SK-N-SH (cell line): ENCODE data around the gene STXBP6. TPM values are rescaled to one million over a fixed set of nuclear protein-coding genes. Genes with fewer than 3 reads are reported as not detected.

ENCODE experiments used
- CTCF ChIA-PET: fragments of 300-600, 350-600 bp; formaldehyde crosslinking; extraction: SDS; loops from one replicate; lab custom pipeline; 2021; lab: Yijun Ruan, JAX
- POLR2A ChIA-PET: fragments of 350-600 bp; sonication (Branson Sonifier 250); formaldehyde crosslinking; extraction: SDS; loops from one replicate; lab custom pipeline; 2020; ENCODE audit warnings: antibody characterized with exemption, inconsistent platforms; lab: Yijun Ruan, JAX
- DNase-seq: peaks from one replicate; pipeline ENCODE4 v3.0.0; 2012
- H2AFZ ChIP-seq: fragments of 200-600 bp; sonication (generic); 2 replicates; pipeline ENCODE4 v1.8.1; 2016; ENCODE audit warnings: antibody characterized with exemption, mild to moderate bottlenecking, low read depth
- H3F3A ChIP-seq: fragments of 200-600 bp; sonication (generic); replicated peaks from 2 replicates; pipeline ENCODE3; 2016; ENCODE audit warnings: antibody characterized with exemption, mild to moderate bottlenecking; ENCODE audit not compliant: insufficient read depth
- H3K27ac ChIP-seq, 2 experiments: fragments of 200-500 bp in 1 of 2; fragments of 200-600 bp in 1 of 2; sonication (Bioruptor generic) in 1 of 2; sonication (generic), shearing (Covaris generic) in 1 of 2; 2 replicates each; pipeline versions ENCODE4 v1.5.1 to v1.6.1; 2014 to 2016; ENCODE audit warnings: low read depth in 2 of 2, inconsistent platforms in 1 of 2, low read length in 1 of 2, mild to moderate bottlenecking in 1 of 2, mixed read lengths in 1 of 2
- H3K27me3 ChIP-seq: fragments of 200-600 bp; sonication (generic), shearing (Covaris generic); 2 replicates; pipeline ENCODE4 v1.6.1; 2016; ENCODE audit warnings: mixed run types; ENCODE audit not compliant: insufficient read depth
- H3K36me3 ChIP-seq, 2 experiments: fragments of 200-500 bp in 1 of 2; fragments of 200-600 bp in 1 of 2; sonication (Bioruptor generic) in 1 of 2; sonication (generic) in 1 of 2; replicated peaks in 1 of 2; 2 replicates each; pipeline versions ENCODE3 to v1.5.1; 2014 to 2016; ENCODE audit warnings: low read length in 1 of 2, mild to moderate bottlenecking in 1 of 2; ENCODE audit not compliant: insufficient read depth in 2 of 2, control insufficient read depth in 1 of 2
- H3K4me1 ChIP-seq, 2 experiments: fragments of 200-500 bp in 1 of 2; fragments of 200-600 bp in 1 of 2; sonication (Bioruptor generic) in 1 of 2; sonication (generic), shearing (Covaris generic) in 1 of 2; 2 replicates each; pipeline versions ENCODE4 v1.5.1 to v1.6.1; 2014 to 2016; ENCODE audit warnings: low read depth in 1 of 2, low read length in 1 of 2, mixed run types in 1 of 2; ENCODE audit not compliant: insufficient read depth in 2 of 2, control insufficient read depth in 1 of 2
- H3K4me2 ChIP-seq: fragments of 200-600 bp; sonication (generic), shearing (Covaris generic); 2 replicates; pipeline ENCODE4 v1.6.1; 2017; ENCODE audit warnings: mixed run types
- H3K4me3 ChIP-seq, 2 experiments: fragments of 200-500 bp in 1 of 2; fragments of 200-600 bp in 1 of 2; sonication (Bioruptor generic) in 1 of 2; sonication (generic), shearing (Covaris generic) in 1 of 2; 2 replicates each; pipeline versions ENCODE4 v1.5.1 to v1.8.1; 2014 to 2016; ENCODE audit warnings: low read depth in 2 of 2, inconsistent platforms in 1 of 2, low read length in 1 of 2, mild to moderate bottlenecking in 1 of 2, mixed read lengths in 1 of 2, moderate library complexity in 1 of 2
- H3K79me2 ChIP-seq: fragments of 200-600 bp; sonication (generic); 2 replicates; pipeline ENCODE4 v1.8.1; 2017; ENCODE audit warnings: mild to moderate bottlenecking; ENCODE audit not compliant: insufficient read depth
- H3K9ac ChIP-seq: fragments of 200-600 bp; sonication (generic); 2 replicates; pipeline ENCODE4 v1.6.1; 2017; ENCODE audit warnings: mixed run types
- H3K9me2 ChIP-seq: fragments of 200-600 bp; sonication (generic); 2 replicates; pipeline ENCODE4 v1.6.1; 2017; ENCODE audit warnings: mixed run types
- H3K9me3 ChIP-seq: fragments of 200-600 bp; sonication (generic); 2 replicates; pipeline ENCODE4 v1.6.1; 2017; ENCODE audit warnings: mixed run types, mild to moderate bottlenecking, moderate library complexity
- H4K20me1 ChIP-seq: fragments of 200-600 bp; sonication (generic); 2 replicates; pipeline ENCODE4 v1.6.1; 2017; ENCODE audit warnings: mild to moderate bottlenecking, mixed run types; ENCODE audit not compliant: insufficient read depth
- EP300 ChIP-seq, 2 experiments: IDR thresholded peaks; 2 replicates each; pipeline versions ENCODE4 v1.4.0 to v1.6.1; 2012; ENCODE audit warnings: borderline replicate concordance in 1 of 2, low read depth in 1 of 2, low read length in 1 of 2
- EZH2phosphoT487 ChIP-seq: fragments of 200-600 bp; sonication (generic); IDR thresholded peaks from 2 replicates; pipeline ENCODE4 v1.6.1; 2017; ENCODE audit warnings: low read depth, mixed run types, mild to moderate bottlenecking, antibody characterized with exemption, moderate library complexity, borderline replicate concordance
- FOXJ3 ChIP-seq: sonication (generic); formaldehyde crosslinking; IDR thresholded peaks from 2 replicates; pipeline ENCODE4 v1.5.1; 2020; ENCODE audit warnings: mild to moderate bottlenecking, missing genetic modification reagents
- FOXM1 ChIP-seq: IDR thresholded peaks from 2 replicates; pipeline ENCODE4 v1.4.0; 2012; ENCODE audit warnings: low read depth, mild to moderate bottlenecking
- GATA2 ChIP-seq: sonication (generic); formaldehyde crosslinking; IDR thresholded peaks from 2 replicates; pipeline ENCODE4 v1.5.0; 2020; ENCODE audit warnings: mild to moderate bottlenecking, missing genetic modification reagents
- MAX ChIP-seq: IDR thresholded peaks from 2 replicates; pipeline ENCODE4 v1.4.0; 2012; ENCODE audit warnings: low read depth
- POLR2AphosphoS5 ChIP-seq: IDR thresholded peaks from 2 replicates; pipeline ENCODE4 v1.6.1; 2012; ENCODE audit warnings: low read depth, low read length
- RCOR1 ChIP-seq: fragments of 150-350 bp; IDR thresholded peaks from 2 replicates; pipeline ENCODE4 v1.6.1; 2017; ENCODE audit warnings: antibody characterized with exemption, low read length
- REST ChIP-seq: IDR thresholded peaks from 2 replicates; pipeline ENCODE4 v1.6.1; 2012; ENCODE audit warnings: mild to moderate bottlenecking, low read depth, low read length, moderate library complexity
- RXRA ChIP-seq: IDR thresholded peaks from 2 replicates; pipeline ENCODE4 v1.4.0; 2012; ENCODE audit warnings: low read depth, mild to moderate bottlenecking, borderline replicate concordance
- SIN3A ChIP-seq: IDR thresholded peaks from 2 replicates; pipeline ENCODE4 v1.6.1; 2012; ENCODE audit warnings: low read depth, mild to moderate bottlenecking, low read length, moderate library complexity, borderline replicate concordance
- SMC3 ChIP-seq: IDR thresholded peaks from 2 replicates; pipeline ENCODE4 v1.6.1; 2012; ENCODE audit warnings: low read depth, low read length, improper control_type of control experiment
- TAF1 ChIP-seq: IDR thresholded peaks from 2 replicates; pipeline ENCODE4 v1.6.1; 2012; ENCODE audit warnings: low read depth, mild to moderate bottlenecking, low read length, moderate library complexity, borderline replicate concordance
- USF1 ChIP-seq: IDR thresholded peaks from 2 replicates; pipeline ENCODE4 v1.4.0; 2012; ENCODE audit warnings: low read depth, borderline replicate concordance
- YY1 ChIP-seq: IDR thresholded peaks from 2 replicates; pipeline ENCODE4 v1.4.0; 2012; ENCODE audit warnings: low read depth, mild to moderate bottlenecking
- WGBS: methylation state at CpG from one replicate; pipeline ENCODE4 v1.1.6; 2017; ENCODE audit warnings: low lambda C conversion rate; 5-methylcytosine and 5-hydroxymethylcytosine counted together
- polyA plus RNA-seq, 3 experiments: library from polyadenylated mRNA; depleted of rRNA; stranded (reverse); fragments of >200 nt; gene quantifications; 2 replicates each; pipeline ENCODE4 v1.2.3, GENCODE V29; 2012

Gene STXBP6
- polyA plus RNA-seq, 1 of the 3 experiments (the other 2 are of a cell fraction) = 0.16 TPM

- Histone ChIP-seq H3F3A (no peaks in the 10 kb centered on the region), H2AFZ (no peak overlapping the region), H3K9me2 (no peaks in the 10 kb centered on the region), H3K4me2 (no peak overlapping the region), H3K9ac (no peak overlapping the region), H3K9me3 (no peaks in the 10 kb centered on the region), H3K4me1 (no peaks in the 10 kb centered on the region), H3K36me3 (no peaks in the 10 kb centered on the region), H3K79me2 (no peaks in the 10 kb centered on the region), H4K20me1 (no peaks in the 10 kb centered on the region), H3K4me3 (no peak overlapping the region)
- POLR2A ChIA-PET = no interaction called here
- 5% methylated on average over 5 of the region's 5 CpGs for WGBS
- DNase-seq = no peak
- CTCF ChIA-PET = interaction anchor here (0.6 kb wide), 1 partner anchor 33 kb away, joined by 3 read pairs; no protein-coding TSS in a partner anchor
- TF ChIP-seq EP300 (IDR thresholded peaks at IDR 0.05; ENCODE audit: borderline replicate concordance in 1 of 2, low read depth in 1 of 2, low read length in 1 of 2) (no peak), SMC3 (no peak), SIN3A (no peak), GATA2 (CRISPR knock-in tag) (no peak), TAF1 (no peak), REST (no peak), POLR2AphosphoS5 (no peak), RCOR1 (no peak), YY1 (no peak), RXRA (no peak), FOXM1 (no peak), EZH2phosphoT487 (no peak), MAX (no peak), USF1 (no peak), FOXJ3 (no peak)
- TF ChIP-seq, all 33 proteins: peak for 0
- Histone ChIP-seq H3K27me3 (peaks cover 10% of the 10 kb centered on the region; the same call in 1 of the 2 replicates), H3K27ac (no peak overlapping the region)
Observed at GRCh38 chr14:24873551-24873950, 176.4 kb downstream of the STXBP6 start.
